Measurements from ENCODE around the gene KRTAP10-8. TPM values are rescaled to one million over a fixed set of nuclear protein-coding genes. Genes with fewer than 3 reads are reported as not detected.

Gene KRTAP10-8
- total RNA-seq, 1 experiment from 2014 or later: not detected

- no peak overlapping the region for H3K9ac ChIP-seq (ENCODE audit: low read length)
- CTCF ChIA-PET: no interaction called here
- H3K36me3 ChIP-seq (ENCODE audit: low read depth, low read length): no peaks in the 10 kb centered on the region
- intact Hi-C loops (cut with micrococcal nuclease): no loop called here
- POLR2A ChIA-PET (ENCODE audit: unreplicated experiment): no interaction called here
- no TSS peak for BruUV-seq (replicated peaks)
- no peaks in the 10 kb centered on the region for H4K20me1 ChIP-seq (ENCODE audit: low read length)
- TF ChIP-seq CTCF (conservative IDR thresholded peaks at IDR 0.05; ENCODE audit: low read depth, low read length) (no peak), EZH2 (IDR thresholded peaks at IDR 0.05; ENCODE audit: low read length, unreplicated experiment) (no peak), EZH2phosphoT487 (IDR thresholded peaks at IDR 0.05; ENCODE audit: borderline replicate concordance, low read length) (no peak)
- H3K4me2 ChIP-seq (ENCODE audit: low read length): no peak overlapping the region
- no peaks in the 10 kb centered on the region for H3F3A ChIP-seq (ENCODE audit: low read length, unreplicated experiment)
- ATAC-seq: no peak
- H3K79me2 ChIP-seq (ENCODE audit: low read length): no peaks in the 10 kb centered on the region
- DNase-seq: no peak
- 0 out of 2 replicates have a peak, but pooled peaks cover 3% of the 10 kb centered on the region for H3K9me3 ChIP-seq (ENCODE audit: low read length)
- H3K4me1 ChIP-seq (ENCODE audit: insufficient read depth, low read length): no peaks in the 10 kb centered on the region
- no peak overlapping the region for H3K27ac ChIP-seq (ENCODE audit: low read length)
- no peak overlapping the region for H3K4me3 ChIP-seq (ENCODE audit: low read length)
- no peak overlapping the region for H2AFZ ChIP-seq (ENCODE audit: low read length)
- H3K9me2 ChIP-seq (replicated peaks; ENCODE audit: low read length): no peaks in the 10 kb centered on the region
- no peaks in the 10 kb centered on the region for H3K27me3 ChIP-seq (ENCODE audit: low read length)
These were observed 870 bp downstream of the KRTAP10-8 start for GRCh38 chr21:44612669-44613229.

- Histone ChIP-seq H3K9me3 (ENCODE audit: low read length) (0 out of 2 replicates have a peak, but pooled peaks cover 3% of the 10 kb centered on the region), H2AFZ (ENCODE audit: low read length) (no peak overlapping the region), H3K4me1 (ENCODE audit: insufficient read depth, low read length) (no peaks in the 10 kb centered on the region), H3K4me2 (ENCODE audit: low read length) (no peak overlapping the region), H3K27me3 (ENCODE audit: low read length) (no peaks in the 10 kb centered on the region), H4K20me1 (ENCODE audit: low read length) (no peaks in the 10 kb centered on the region), H3K79me2 (ENCODE audit: low read length) (no peaks in the 10 kb centered on the region), H3K4me3 (ENCODE audit: low read length) (no peak overlapping the region), H3K36me3 (ENCODE audit: low read depth, low read length) (no peaks in the 10 kb centered on the region), H3K9ac (ENCODE audit: low read length) (no peak overlapping the region), H3K9me2 (replicated peaks; ENCODE audit: low read length) (no peaks in the 10 kb centered on the region), H3K27ac (ENCODE audit: low read length) (no peak overlapping the region), H3F3A (ENCODE audit: low read length, unreplicated experiment) (no peaks in the 10 kb centered on the region)
- CTCF ChIA-PET: no interaction called here
- TF ChIP-seq EZH2phosphoT487 (IDR thresholded peaks at IDR 0.05; ENCODE audit: borderline replicate concordance, low read length): no peak
- no peak for TF ChIP-seq CTCF (conservative IDR thresholded peaks at IDR 0.05; ENCODE audit: low read depth, low read length)
- no peak for TF ChIP-seq EZH2 (IDR thresholded peaks at IDR 0.05; ENCODE audit: low read length, unreplicated experiment)
- ATAC-seq (no peak), DNase-seq (no peak)
- no TSS peak for BruUV-seq (replicated peaks)
- POLR2A ChIA-PET (ENCODE audit: unreplicated experiment): no interaction called here
- intact Hi-C loops (cut with micrococcal nuclease): no loop called here
These were observed 1.7 kb downstream of the KRTAP10-8 start for GRCh38 chr21:44613386-44614155.

GRCh38 chr21:44614161-44614631 is 2.3 kb downstream of the KRTAP10-8 start:
- 0 out of 2 replicates have a peak, but pooled peaks cover 3% of the 10 kb centered on the region for H3K9me3 ChIP-seq (ENCODE audit: low read length)
- ATAC-seq (no peak), DNase-seq (no peak)
- no peak overlapping the region for H3K27ac ChIP-seq (ENCODE audit: low read length)
- H3K4me2 ChIP-seq (ENCODE audit: low read length): no peak overlapping the region
- TF ChIP-seq EZH2phosphoT487 (IDR thresholded peaks at IDR 0.05; ENCODE audit: borderline replicate concordance, low read length) (no peak), CTCF (conservative IDR thresholded peaks at IDR 0.05; ENCODE audit: low read depth, low read length) (no peak), EZH2 (IDR thresholded peaks at IDR 0.05; ENCODE audit: low read length, unreplicated experiment) (no peak)
- no peaks in the 10 kb centered on the region for H3K9me2 ChIP-seq (replicated peaks; ENCODE audit: low read length)
- H3K4me3 ChIP-seq (ENCODE audit: low read length): no peak overlapping the region
- intact Hi-C loops (cut with micrococcal nuclease): no loop called here
- no peaks in the 10 kb centered on the region for H3K79me2 ChIP-seq (ENCODE audit: low read length)
- H3K9ac ChIP-seq (ENCODE audit: low read length): no peak overlapping the region
- H2AFZ ChIP-seq (ENCODE audit: low read length): no peak overlapping the region
- CTCF ChIA-PET: no interaction called here
- no peaks in the 10 kb centered on the region for H3K27me3 ChIP-seq (ENCODE audit: low read length)
- H4K20me1 ChIP-seq (ENCODE audit: low read length): no peaks in the 10 kb centered on the region
- no peaks in the 10 kb centered on the region for H3K4me1 ChIP-seq (ENCODE audit: insufficient read depth, low read length)
- no peaks in the 10 kb centered on the region for H3K36me3 ChIP-seq (ENCODE audit: low read depth, low read length)
- BruUV-seq (replicated peaks): no TSS peak
- no peaks in the 10 kb centered on the region for H3F3A ChIP-seq (ENCODE audit: low read length, unreplicated experiment)
- POLR2A ChIA-PET (ENCODE audit: unreplicated experiment): no interaction called here
